Endodermal cell (in vitro differentiated cells): ENCODE measurements around the gene AP4E1. TPM values are rescaled to one million over a fixed set of nuclear protein-coding genes. Genes with fewer than 3 reads are reported as not detected.
"Not testable (repeated sequence)": the region's sequence is repeated elsewhere in the genome, so short reads cannot be mapped to it uniquely, and the experiment has no call there.

Source experiments
- DNase-seq: peaks from one replicate; pipeline ENCODE4 v3.0.0-alpha.2; 2017
- H3K27ac ChIP-seq: 2 replicates; pipeline ENCODE4 v1.5.1; 2013; ENCODE audit warnings: mild to moderate bottlenecking, low read depth, low read length, moderate library complexity
- H3K27me3 ChIP-seq: 2 replicates; pipeline ENCODE4 v1.6.1; 2013; ENCODE audit warnings: mild to moderate bottlenecking, low read length, moderate library complexity; ENCODE audit not compliant: insufficient read depth, control insufficient read depth, poor library complexity, severe bottlenecking
- H3K36me3 ChIP-seq: 2 replicates; pipeline ENCODE4 v1.7.0; 2013; ENCODE audit warnings: mild to moderate bottlenecking, low read length, moderate library complexity; ENCODE audit not compliant: control insufficient read depth, insufficient read depth
- H3K4me1 ChIP-seq: one replicate; pipeline ENCODE4 v1.7.0; 2013; ENCODE audit warnings: low read length; ENCODE audit not compliant: control insufficient read depth, insufficient read depth
- H3K4me3 ChIP-seq: 2 replicates; pipeline ENCODE4 v1.5.1; 2013; ENCODE audit warnings: mild to moderate bottlenecking, low read length, moderate library complexity
- H3K9ac ChIP-seq: 2 replicates; pipeline ENCODE4 v1.6.1; 2013; ENCODE audit warnings: mild to moderate bottlenecking, low read length, moderate library complexity; ENCODE audit not compliant: poor library complexity, severe bottlenecking; ENCODE audit errors: extremely low read depth
- H3K9me3 ChIP-seq: 2 replicates; pipeline ENCODE4 v1.6.1; 2013; ENCODE audit warnings: mild to moderate bottlenecking, low read length, moderate library complexity; ENCODE audit not compliant: control insufficient read depth
- H3K27ac Mint-ChIP-seq: 2 replicates; pipeline ENCODE4 v1.8.0; 2020; ENCODE audit warnings: mixed read lengths
- H3K27me3 Mint-ChIP-seq: 2 replicates; pipeline ENCODE4 v1.8.0; 2021; ENCODE audit warnings: mild to moderate bottlenecking, mixed read lengths; ENCODE audit not compliant: insufficient read depth
- H3K36me3 Mint-ChIP-seq: 2 replicates; pipeline ENCODE4 v1.8.0; 2020; ENCODE audit warnings: low read depth, mixed read lengths
- H3K4me1 Mint-ChIP-seq: 2 replicates; pipeline ENCODE4 v1.8.0; 2020; ENCODE audit warnings: mixed read lengths
- H3K4me3 Mint-ChIP-seq: 2 replicates; pipeline ENCODE4 v1.8.0; 2020; ENCODE audit warnings: mild to moderate bottlenecking, moderate library complexity, mixed read lengths
- H3K9me3 Mint-ChIP-seq: 2 replicates; pipeline ENCODE4 v1.8.0; 2020; ENCODE audit warnings: mild to moderate bottlenecking, mixed read lengths
- WGBS, 2 experiments: methylation state at CpG; one replicate each; pipeline versions ENCODE4 v1.1.5 to v1.1.7; 2013; ENCODE audit warnings: missing lambda C conversion rate in 2 of 2, mixed read lengths in 1 of 2; ENCODE audit not compliant: insufficient coverage in 1 of 2, insufficient read length in 1 of 2; 5-methylcytosine and 5-hydroxymethylcytosine counted together
- total RNA-seq, 2 donors: library from RNA; stranded (reverse); fragmentation: NEBNext Ultra II Directional in 1 of 2; extraction: Animal tissue kit (Norgen Biotek cat#: 25700) in 1 of 2; gene quantifications; 2 replicates in 1 of 2; 3 replicates in 1 of 2; pipeline ENCODE4 v1.2.1, GENCODE V29; 2021
- TF ChIP-seq, protein P1 (sequence below): fragments of 200-600 bp; sonication (generic); conservative IDR thresholded peaks from 2 replicates; pipeline ENCODE4 v1.5.0; 2021; ENCODE audit warnings: antibody characterized with exemption, mild to moderate bottlenecking

AP4E1 gene
- total RNA-seq, 2 donors from 2014 or later: 7.8 to 12.5 TPM

DNA sequence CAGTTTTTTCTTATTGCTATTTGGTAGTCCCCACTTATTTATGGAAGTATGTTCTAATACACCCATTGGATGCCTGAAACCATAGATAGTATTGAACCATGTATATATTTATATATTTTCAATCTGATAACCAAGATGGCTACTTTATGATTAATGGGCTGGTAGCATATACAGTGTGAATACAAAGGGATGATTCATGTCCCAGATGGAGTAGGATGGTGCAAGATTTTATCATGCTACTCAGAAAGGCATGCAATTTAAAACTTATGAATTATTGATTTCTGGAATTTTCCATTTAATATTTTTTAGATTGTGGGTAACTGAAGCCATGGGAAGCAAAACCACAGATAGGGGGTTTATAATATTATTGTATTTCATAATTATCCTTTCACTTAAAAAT lies 35.2 kb downstream of the AP4E1 start:
- no peaks in the 10 kb centered on the region for H3K4me1 Mint-ChIP-seq
- no peaks in the 10 kb centered on the region for H3K9me3 Mint-ChIP-seq
- no peaks in the 10 kb centered on the region for H3K27me3 Mint-ChIP-seq
- H3K27me3 ChIP-seq: no peaks in the 10 kb centered on the region
- H3K27ac ChIP-seq: no peak overlapping the region
- H3K9ac ChIP-seq: no peak overlapping the region
- H3K36me3 Mint-ChIP-seq: peaks cover 17% of the 10 kb centered on the region
- H3K4me1 ChIP-seq: no peaks in the 10 kb centered on the region
- no peak overlapping the region for H3K4me3 ChIP-seq
- H3K4me3 Mint-ChIP-seq: no peak overlapping the region
- H3K27ac Mint-ChIP-seq: no peak overlapping the region
- H3K36me3 ChIP-seq: peaks cover 38% of the 10 kb centered on the region
- TF ChIP-seq, protein P1, sequence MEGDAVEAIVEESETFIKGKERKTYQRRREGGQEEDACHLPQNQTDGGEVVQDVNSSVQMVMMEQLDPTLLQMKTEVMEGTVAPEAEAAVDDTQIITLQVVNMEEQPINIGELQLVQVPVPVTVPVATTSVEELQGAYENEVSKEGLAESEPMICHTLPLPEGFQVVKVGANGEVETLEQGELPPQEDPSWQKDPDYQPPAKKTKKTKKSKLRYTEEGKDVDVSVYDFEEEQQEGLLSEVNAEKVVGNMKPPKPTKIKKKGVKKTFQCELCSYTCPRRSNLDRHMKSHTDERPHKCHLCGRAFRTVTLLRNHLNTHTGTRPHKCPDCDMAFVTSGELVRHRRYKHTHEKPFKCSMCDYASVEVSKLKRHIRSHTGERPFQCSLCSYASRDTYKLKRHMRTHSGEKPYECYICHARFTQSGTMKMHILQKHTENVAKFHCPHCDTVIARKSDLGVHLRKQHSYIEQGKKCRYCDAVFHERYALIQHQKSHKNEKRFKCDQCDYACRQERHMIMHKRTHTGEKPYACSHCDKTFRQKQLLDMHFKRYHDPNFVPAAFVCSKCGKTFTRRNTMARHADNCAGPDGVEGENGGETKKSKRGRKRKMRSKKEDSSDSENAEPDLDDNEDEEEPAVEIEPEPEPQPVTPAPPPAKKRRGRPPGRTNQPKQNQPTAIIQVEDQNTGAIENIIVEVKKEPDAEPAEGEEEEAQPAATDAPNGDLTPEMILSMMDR: no peak
- no peaks in the 10 kb centered on the region for H3K9me3 ChIP-seq
- DNase-seq: no peak

DNA sequence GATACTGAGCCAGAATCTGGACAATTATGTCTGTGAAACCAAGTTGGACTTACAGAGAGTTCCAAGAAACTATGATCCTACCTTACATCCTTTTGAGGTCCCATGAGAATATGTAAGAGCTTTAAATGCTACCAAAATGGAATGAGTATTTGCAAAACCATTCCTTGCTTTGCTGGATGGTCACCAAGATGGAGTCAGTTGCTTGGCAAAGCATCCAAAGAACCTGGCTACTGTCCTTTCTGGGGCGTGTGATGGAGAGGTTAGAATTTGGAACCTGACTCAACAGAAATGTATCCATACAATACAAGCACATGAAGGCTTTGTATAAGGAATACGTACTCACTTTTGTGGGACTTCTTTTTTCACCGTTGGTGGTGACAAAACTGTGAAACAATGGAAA lies 36.2 kb downstream of the AP4E1 start:
- H3K36me3 ChIP-seq: peaks cover 41% of the 10 kb centered on the region
- H3K9me3 ChIP-seq: no peaks in the 10 kb centered on the region
- peaks cover 22% of the 10 kb centered on the region for H3K36me3 Mint-ChIP-seq
- no peak overlapping the region for H3K4me3 Mint-ChIP-seq
- H3K27me3 Mint-ChIP-seq: no peaks in the 10 kb centered on the region
- H3K27ac ChIP-seq: no peak overlapping the region
- H3K9me3 Mint-ChIP-seq: no peaks in the 10 kb centered on the region
- WGBS, 2 experiments: 96% methylated on average over 3 of the region's 3 CpGs; no CpG with 5 or more reads in 1 of the 2 experiments
- H3K27me3 ChIP-seq: no peaks in the 10 kb centered on the region
- no peak for DNase-seq
- no peaks in the 10 kb centered on the region for H3K4me1 Mint-ChIP-seq
- H3K4me3 ChIP-seq: no peak overlapping the region
- H3K4me1 ChIP-seq: no peaks in the 10 kb centered on the region
- TF ChIP-seq, protein P1: no peak
- H3K9ac ChIP-seq: no peak overlapping the region
- H3K27ac Mint-ChIP-seq: no peak overlapping the region

- WGBS, 2 experiments: 94% methylated on average over 3 of the region's 3 CpGs; no CpG with 5 or more reads in 1 of the 2 experiments
- TF ChIP-seq, protein P1: no peak
- no peak overlapping the region for H3K4me3 Mint-ChIP-seq
Observed at GRCh38 chr15:50945725-50946124, 37.2 kb downstream of the AP4E1 start.

DNA sequence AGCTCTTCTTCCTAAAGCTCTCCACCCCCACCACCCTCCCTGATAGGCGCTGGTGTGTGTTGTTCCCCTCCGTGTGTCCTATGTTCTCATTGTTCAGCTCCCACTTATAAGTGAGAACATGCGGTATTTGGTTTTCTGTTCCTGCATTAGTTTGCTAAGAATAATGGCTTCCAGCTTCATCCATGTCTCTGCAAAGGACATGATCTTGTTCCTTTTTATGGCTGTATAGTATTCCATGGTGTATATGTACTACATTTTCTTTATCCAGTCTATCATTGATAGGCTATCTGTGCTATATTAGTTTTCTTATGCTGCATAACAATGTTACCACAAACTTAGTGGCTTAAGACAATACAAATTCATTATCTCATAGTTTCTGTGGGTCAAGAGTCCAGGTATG lies 42.3 kb downstream of the AP4E1 start:
- not testable (repeated sequence) for H3K27ac ChIP-seq, H3K9me3 Mint-ChIP-seq, H3K27me3 Mint-ChIP-seq, H3K27ac Mint-ChIP-seq, H3K4me3 ChIP-seq, DNase-seq, H3K27me3 ChIP-seq, H3K9ac ChIP-seq, H3K4me1 ChIP-seq, H3K4me3 Mint-ChIP-seq, H3K4me1 Mint-ChIP-seq
- H3K36me3 Mint-ChIP-seq: peaks cover 59% of the 10 kb centered on the region
- peaks cover 18% of the 10 kb centered on the region for H3K9me3 ChIP-seq
- peaks cover 52% of the 10 kb centered on the region for H3K36me3 ChIP-seq
- 71 to 93% methylated on average over 3 of the region's 3 CpGs for WGBS, 2 experiments

More at GRCh38 chr15:50945725-50946124, 37.2 kb downstream of the AP4E1 start:
- Histone ChIP-seq H3K9me3 (peaks cover 3% of the 10 kb centered on the region), H3K4me1 (no peaks in the 10 kb centered on the region), H3K36me3 (peaks cover 50% of the 10 kb centered on the region), H3K4me3 (no peak overlapping the region), H3K9ac (no peak overlapping the region), H3K27ac (no peak overlapping the region), H3K27me3 (no peaks in the 10 kb centered on the region)
- Mint-ChIP-seq H3K36me3 (peaks cover 31% of the 10 kb centered on the region), H3K27ac (no peak overlapping the region), H3K27me3 (no peaks in the 10 kb centered on the region), H3K4me1 (no peaks in the 10 kb centered on the region), H3K9me3 (peaks cover 4% of the 10 kb centered on the region)
- no peak for DNase-seq
